Adipocyte (in vitro differentiated cells): ENCODE measurements around the gene TBC1D5.

Experiments used
- DNase-seq: peaks from one replicate; pipeline ENCODE4 v3.0.0-alpha.2; 2015; ENCODE audit warnings: low read depth
- H3K27me3 ChIP-seq: replicated peaks from 2 replicates; pipeline ENCODE4 v1.7.0; 2013; ENCODE audit warnings: mild to moderate bottlenecking, low read length, moderate library complexity; ENCODE audit not compliant: control insufficient read depth, insufficient read depth
- H3K36me3 ChIP-seq: 2 replicates; pipeline ENCODE4 v1.7.0; 2013; ENCODE audit warnings: low read length, mild to moderate bottlenecking, moderate library complexity; ENCODE audit not compliant: control insufficient read depth, insufficient read depth, severe bottlenecking
- H3K4me1 ChIP-seq: 2 replicates; pipeline ENCODE4 v1.7.0; 2013; ENCODE audit warnings: mild to moderate bottlenecking, low read length, moderate library complexity; ENCODE audit not compliant: control insufficient read depth, insufficient read depth
- H3K4me3 ChIP-seq: 2 replicates; pipeline ENCODE4 v1.7.0; 2013; ENCODE audit warnings: mild to moderate bottlenecking, low read length, moderate library complexity
- H3K9ac ChIP-seq: 2 replicates; pipeline ENCODE4 v1.7.0; 2013; ENCODE audit warnings: mild to moderate bottlenecking, low read length, moderate library complexity
- H3K9me3 ChIP-seq: 2 replicates; pipeline ENCODE4 v1.7.0; 2013; ENCODE audit warnings: mild to moderate bottlenecking, low read length, moderate library complexity; ENCODE audit not compliant: control insufficient read depth

The TBC1D5 gene

DNA sequence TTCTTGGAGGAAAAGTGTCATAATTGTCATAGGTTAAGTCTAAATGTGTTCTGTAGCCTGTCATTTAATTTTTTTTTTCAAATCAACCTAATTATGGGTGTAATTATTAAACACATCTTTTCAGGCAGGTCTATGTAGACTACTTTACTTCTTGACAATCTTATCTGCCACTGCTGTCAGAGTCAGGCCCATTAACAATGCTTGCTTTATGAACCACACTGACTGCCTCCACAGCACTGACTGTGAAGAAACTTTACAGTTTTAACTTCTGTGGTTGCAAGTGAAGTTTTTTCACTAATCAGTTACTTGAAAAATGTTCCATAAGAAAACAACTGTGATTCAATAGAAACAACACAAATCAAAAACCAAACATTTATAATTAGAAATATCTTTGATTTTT, 449.9 kb downstream of the TBC1D5 start:
- Histone ChIP-seq H3K4me1 (no peaks in the 10 kb centered on the region), H3K4me3 (no peak overlapping the region), H3K27me3 (no peaks in the 10 kb centered on the region), H3K36me3 (peaks cover 13% of the 10 kb centered on the region), H3K9me3 (no peaks in the 10 kb centered on the region), H3K9ac (no peak overlapping the region)
- DNase-seq, result no peak

DNA sequence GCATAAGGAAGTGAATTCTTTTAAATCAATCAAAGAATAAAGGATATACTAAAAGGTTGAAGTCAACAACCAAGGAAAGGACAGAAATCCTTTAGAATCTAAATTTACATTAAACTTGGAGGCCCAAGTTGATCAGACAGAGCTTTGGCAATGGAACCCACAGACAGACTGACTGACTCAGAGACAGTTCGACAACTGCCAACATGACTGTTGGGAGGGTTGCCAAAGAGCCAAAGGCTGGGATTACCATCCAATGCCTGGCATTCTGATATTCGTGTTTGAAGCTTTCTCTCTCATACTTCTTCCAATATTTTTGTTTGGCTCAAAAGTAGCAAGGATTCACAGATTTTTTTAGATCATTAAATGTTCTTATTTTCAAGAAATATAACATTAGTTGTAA, 451.5 kb downstream of the TBC1D5 start:
- peak; percentile 14 for DNase-seq
- H3K36me3 ChIP-seq, result peaks cover 13% of the 10 kb centered on the region
- no peaks in the 10 kb centered on the region for H3K4me1 ChIP-seq

DNA sequence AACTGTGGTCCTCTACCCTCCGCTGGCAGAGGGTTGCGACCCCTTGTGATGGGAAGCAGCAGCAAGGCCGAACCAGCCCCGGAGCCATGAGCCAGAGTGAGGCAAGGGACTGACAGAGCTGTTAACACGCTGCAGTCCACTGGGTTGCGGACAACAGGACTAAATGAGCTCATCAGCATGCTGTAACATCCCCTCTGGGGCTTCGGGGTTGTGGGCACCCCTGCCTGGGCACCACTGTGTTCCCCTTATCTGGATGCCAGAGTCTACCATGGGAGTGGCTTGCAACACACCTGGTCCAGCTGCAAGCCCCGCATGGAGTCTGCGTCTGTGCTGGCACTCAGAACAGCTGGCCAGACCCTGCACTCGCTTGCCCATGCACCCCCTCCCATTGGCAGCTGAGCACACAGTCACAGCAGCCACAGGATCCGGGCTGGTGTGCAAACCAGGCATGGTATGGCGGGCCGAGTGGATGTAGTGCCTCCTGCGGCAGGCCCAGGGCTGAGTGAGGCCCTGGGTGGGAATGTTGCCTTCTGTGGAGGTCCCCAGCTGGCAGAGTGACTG, 453.5 kb downstream of the TBC1D5 start:
- Histone ChIP-seq H3K4me3 (no peak overlapping the region), H3K9me3 (no peaks in the 10 kb centered on the region), H3K36me3 (peaks cover 13% of the 10 kb centered on the region), H3K9ac (no peak overlapping the region), H3K4me1 (no peaks in the 10 kb centered on the region), H3K27me3 (no peaks in the 10 kb centered on the region)
- no peak for DNase-seq

More for the DNA sequence above, 451.5 kb downstream of the TBC1D5 start:
- Histone ChIP-seq H3K27me3 (no peaks in the 10 kb centered on the region), H3K9me3 (no peaks in the 10 kb centered on the region), H3K4me3 (no peak overlapping the region), H3K9ac (no peak overlapping the region)

DNA sequence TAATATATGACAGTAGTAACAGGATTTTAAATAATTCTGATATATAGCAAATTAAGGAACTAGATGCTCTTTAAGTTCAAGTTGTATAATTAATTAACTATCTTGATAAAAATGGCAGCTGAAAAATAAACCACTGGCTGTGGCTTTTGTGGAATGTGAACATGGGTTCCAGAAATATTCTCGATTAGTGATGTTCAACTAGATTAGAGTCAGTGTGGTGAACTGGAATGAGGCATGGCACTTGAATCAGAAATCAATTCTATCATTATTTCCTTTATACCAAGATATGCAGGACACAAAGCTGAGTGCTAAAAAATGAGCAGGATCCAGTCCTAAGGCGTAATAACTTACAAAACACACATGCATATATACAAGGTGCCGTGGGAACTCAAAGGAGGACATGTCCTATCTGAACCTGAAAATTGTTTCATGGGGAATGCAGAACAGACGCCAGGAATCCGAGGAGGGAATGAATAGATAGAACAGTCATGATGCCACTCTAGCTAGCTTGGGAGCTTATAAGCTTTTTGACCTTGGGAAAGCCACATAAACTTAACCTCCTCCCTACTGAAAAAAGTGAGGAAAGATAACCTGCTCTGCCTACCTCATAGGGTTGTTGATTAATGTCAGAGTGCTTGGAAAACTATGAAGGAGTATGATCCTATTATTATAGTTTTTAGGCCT, 455.3 kb downstream of the TBC1D5 start:
- no peak for DNase-seq
- Histone ChIP-seq H3K9me3 (no peaks in the 10 kb centered on the region), H3K4me3 (no peak overlapping the region), H3K4me1 (no peaks in the 10 kb centered on the region), H3K9ac (no peak overlapping the region), H3K36me3 (peaks cover 13% of the 10 kb centered on the region), H3K27me3 (no peaks in the 10 kb centered on the region)

DNA sequence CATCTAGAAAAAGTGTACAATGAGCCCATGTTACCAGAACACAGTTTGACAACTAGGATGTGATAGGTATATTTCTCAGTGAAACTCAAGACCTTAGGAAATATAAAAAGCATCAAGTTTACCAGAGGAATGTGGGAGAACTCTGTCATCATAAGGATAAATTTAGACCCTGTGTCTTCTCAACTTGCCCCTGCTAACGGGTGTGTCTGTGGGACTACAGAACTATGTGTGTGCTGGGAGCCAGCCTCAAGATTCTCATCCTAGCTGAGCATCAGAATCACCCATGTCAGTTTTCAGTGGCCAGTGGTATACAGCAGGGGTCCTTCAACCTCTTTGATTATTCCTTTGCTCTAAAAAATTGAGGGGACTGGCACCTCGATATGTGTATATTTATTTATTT, 464.4 kb downstream of the TBC1D5 start:
- Histone ChIP-seq H3K9ac (no peak overlapping the region), H3K27me3 (no peaks in the 10 kb centered on the region), H3K4me3 (no peak overlapping the region), H3K9me3 (no peaks in the 10 kb centered on the region), H3K4me1 (no peaks in the 10 kb centered on the region), H3K36me3 (peaks cover 5% of the 10 kb centered on the region)
- no peak for DNase-seq

DNA sequence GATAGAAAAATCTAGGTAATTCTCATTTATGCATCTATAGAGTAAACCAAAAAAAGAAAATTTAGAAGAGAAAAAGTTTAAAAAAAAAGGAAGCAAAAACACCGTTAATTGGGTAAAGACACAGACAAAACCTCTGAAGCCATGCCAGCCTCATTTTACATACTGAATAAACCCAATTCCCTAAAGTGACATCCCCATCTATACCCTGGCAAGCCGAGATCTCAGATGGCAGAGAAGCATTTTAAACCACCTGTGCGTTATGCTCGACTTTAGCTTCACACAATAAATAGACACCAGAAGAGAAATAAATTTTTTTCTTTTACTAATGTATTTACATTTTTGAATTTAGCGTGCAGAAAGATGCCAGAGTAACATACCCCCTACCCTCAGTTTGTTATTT, 475.6 kb downstream of the TBC1D5 start:
- Histone ChIP-seq H3K4me3 (no peak overlapping the region), H3K36me3 (no peaks in the 10 kb centered on the region), H3K9ac (no peak overlapping the region), H3K4me1 (no peaks in the 10 kb centered on the region), H3K27me3 (no peaks in the 10 kb centered on the region), H3K9me3 (no peaks in the 10 kb centered on the region)
- DNase-seq, result no peak

DNA sequence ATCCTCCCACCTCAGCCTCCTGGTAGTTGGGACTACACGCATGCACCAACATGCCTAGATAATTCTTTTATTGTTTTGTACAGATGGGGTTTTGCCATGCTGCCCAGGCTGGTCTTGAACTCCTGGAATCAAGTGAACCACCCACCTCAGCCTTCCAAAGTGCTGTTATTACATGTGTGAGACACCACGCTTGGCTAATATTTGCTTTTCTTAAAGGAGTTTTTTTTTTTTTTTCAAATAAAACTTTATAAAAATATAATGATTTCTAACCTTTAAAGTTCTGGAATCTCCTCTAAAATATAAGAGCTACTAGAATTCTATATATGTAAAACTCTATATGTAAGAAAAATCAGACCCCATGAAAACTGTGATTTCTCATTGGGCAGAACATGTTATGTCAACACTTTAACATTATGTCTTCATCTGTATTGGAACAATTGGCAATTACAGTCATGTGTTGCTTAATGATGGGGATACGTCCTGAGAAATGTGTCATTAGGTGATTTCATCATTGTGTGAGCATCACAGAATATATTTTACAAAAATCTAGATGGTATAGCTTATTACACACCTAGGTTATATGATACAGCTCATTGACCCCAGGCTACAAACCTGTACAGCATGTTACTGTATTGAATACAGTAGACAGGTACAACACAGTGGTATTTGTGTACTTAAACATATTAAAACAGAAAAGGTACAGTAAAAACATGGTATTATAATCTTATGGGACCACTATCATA, 480.6 kb downstream of the TBC1D5 start:
- Histone ChIP-seq H3K9me3 (no peaks in the 10 kb centered on the region), H3K9ac (no peak overlapping the region), H3K36me3 (no peaks in the 10 kb centered on the region), H3K4me1 (peaks cover 5% of the 10 kb centered on the region), H3K4me3 (no peak overlapping the region), H3K27me3 (no peaks in the 10 kb centered on the region)
- no peak for DNase-seq

DNA sequence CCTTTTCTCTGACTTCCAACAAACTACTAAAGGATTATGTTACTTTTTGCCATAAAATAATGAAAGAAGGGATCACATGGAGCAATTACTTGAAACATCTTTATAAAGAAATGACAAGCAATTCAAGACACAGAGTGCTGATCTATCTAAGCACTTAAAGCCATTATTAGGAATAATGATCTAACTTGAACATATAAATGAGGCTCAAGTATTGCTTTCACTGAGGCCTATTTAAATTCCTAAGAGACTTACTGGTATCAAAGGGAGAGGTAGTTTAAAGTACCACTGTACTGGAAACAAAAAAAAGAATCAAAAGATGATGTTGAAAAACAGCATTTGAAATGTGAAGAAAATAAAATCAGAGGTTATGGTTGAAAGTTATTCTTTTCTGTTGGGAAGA, 482.2 kb downstream of the TBC1D5 start:
- no peak overlapping the region for H3K4me3 ChIP-seq
- no peak for DNase-seq
- no peak overlapping the region for H3K9ac ChIP-seq
- H3K4me1 ChIP-seq, result peaks cover 5% of the 10 kb centered on the region
- no peaks in the 10 kb centered on the region for H3K9me3 ChIP-seq
- H3K36me3 ChIP-seq, result no peaks in the 10 kb centered on the region
- H3K27me3 ChIP-seq, result no peaks in the 10 kb centered on the region

DNA sequence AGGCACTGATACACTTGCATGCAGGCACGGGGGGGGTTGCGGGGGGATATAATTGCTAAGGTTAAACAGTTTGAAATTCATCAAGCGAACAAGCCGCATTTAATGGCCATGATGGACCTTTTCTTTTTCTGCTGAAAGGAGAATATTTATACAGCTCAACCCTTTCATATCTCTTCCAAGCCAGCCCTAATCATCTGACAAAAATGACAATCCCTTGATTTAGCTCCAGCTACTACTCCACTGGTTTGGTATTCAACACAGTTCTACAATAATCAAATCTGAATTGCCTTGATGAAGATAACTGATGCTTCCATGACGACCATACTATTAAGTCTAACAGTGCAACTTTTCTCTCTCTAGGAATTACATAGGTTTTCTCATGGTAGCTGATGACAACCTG, 482.7 kb downstream of the TBC1D5 start:
- DNase-seq, result no peak
- Histone ChIP-seq H3K36me3 (no peaks in the 10 kb centered on the region), H3K4me3 (no peak overlapping the region), H3K4me1 (peaks cover 5% of the 10 kb centered on the region), H3K9ac (no peak overlapping the region), H3K9me3 (no peaks in the 10 kb centered on the region), H3K27me3 (no peaks in the 10 kb centered on the region)

DNA sequence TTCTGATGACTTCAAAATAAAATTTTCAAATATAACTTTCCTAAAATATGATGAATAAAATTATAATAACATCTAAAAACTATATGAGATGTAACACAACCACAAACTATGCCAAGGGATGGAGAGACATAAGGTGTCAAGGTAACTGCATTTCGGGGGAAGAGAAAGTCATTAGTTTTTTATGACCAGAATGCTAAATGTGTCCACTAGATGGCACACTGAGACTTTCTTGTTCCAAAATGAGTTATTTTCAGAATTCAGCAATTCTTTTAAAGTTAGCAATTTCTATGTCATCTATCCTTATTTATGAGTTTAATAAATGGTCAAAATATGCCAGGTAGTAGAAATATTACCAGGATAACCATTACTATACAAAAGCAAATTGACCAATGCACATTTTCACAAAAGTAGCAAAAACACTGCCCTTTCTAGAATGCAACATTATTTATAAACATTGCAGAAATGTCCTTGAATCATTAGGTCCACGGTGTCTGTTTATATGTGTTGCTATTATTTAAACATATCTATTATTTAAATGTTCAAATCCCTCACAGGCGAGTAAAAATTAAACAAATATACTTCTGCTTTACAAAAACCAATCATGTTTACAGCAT, 483.5 kb downstream of the TBC1D5 start:
- Histone ChIP-seq H3K9me3 (no peaks in the 10 kb centered on the region), H3K27me3 (no peaks in the 10 kb centered on the region), H3K4me1 (peaks cover 5% of the 10 kb centered on the region), H3K9ac (no peak overlapping the region), H3K36me3 (no peaks in the 10 kb centered on the region), H3K4me3 (no peak overlapping the region)
- peak; percentile 81 for DNase-seq

DNA sequence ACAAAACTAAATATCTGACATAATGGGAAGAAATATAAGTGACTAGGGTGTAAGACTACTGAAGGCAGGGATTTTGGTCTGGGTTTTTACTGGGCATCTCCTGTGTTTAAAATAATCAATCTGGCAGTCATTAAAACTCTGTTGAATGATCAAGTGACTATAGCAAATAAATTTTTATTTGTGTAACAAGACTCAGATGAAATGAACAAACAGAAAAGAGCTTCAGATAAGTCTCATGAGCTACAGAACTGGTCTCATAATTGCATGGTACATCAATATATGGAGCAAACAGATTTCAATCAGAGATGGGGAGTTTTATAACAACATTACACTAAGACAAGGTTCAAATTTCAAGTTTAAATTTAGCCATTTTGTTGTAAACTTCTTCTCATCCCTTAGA, 485.2 kb downstream of the TBC1D5 start:
- no peak for DNase-seq
- Histone ChIP-seq H3K27me3 (no peaks in the 10 kb centered on the region), H3K9me3 (no peaks in the 10 kb centered on the region), H3K36me3 (no peaks in the 10 kb centered on the region), H3K9ac (no peak overlapping the region), H3K4me1 (peaks cover 5% of the 10 kb centered on the region), H3K4me3 (no peak overlapping the region)
